Stimulated activated naive B cell treated with anti-CD40 and anti-IgM and Interleukin-4, amounts not matched to agents 10 μg/mL and 1 μg/mL and 100 μg/mL, for 72 hours (primary cell): Measurements from ENCODE around the gene CCBE1.

Experiments
- ATAC-seq, 2 donors: fragments of 150-1000 bp; cut with Tn5 transposase; replicated peaks; 2 replicates each; pipeline ENCODE4 v1.10.0; 2021; ENCODE audit warnings: moderate library complexity in 1 of 2
- DNase-seq: peaks from one replicate; pipeline ENCODE4 v3.0.0; 2021
- H3K27ac Mint-ChIP-seq: one replicate; pipeline ENCODE4 v1.8.0; 2022; ENCODE audit warnings: mild to moderate bottlenecking, mixed read lengths
- H3K27me3 Mint-ChIP-seq, 2 donors: one replicate each; pipeline ENCODE4 v1.8.0; 2022; ENCODE audit warnings: mixed read lengths in 2 of 2
- H3K36me3 Mint-ChIP-seq, 2 donors: one replicate each; pipeline ENCODE4 v1.8.0; 2022; ENCODE audit warnings: mixed read lengths in 2 of 2, mild to moderate bottlenecking in 1 of 2
- H3K4me1 Mint-ChIP-seq, 2 donors: one replicate each; pipeline ENCODE4 v1.8.0; 2022; ENCODE audit warnings: mixed read lengths in 2 of 2, mild to moderate bottlenecking in 1 of 2
- H3K4me3 Mint-ChIP-seq, 2 donors: one replicate each; pipeline ENCODE4 v1.8.0; 2022; ENCODE audit warnings: mild to moderate bottlenecking in 2 of 2, mixed read lengths in 2 of 2, moderate library complexity in 1 of 2
- H3K9me3 Mint-ChIP-seq, 2 donors: one replicate each; pipeline ENCODE4 v1.8.0; 2022; ENCODE audit warnings: mixed read lengths in 2 of 2, mild to moderate bottlenecking in 1 of 2

Gene CCBE1

DNA sequence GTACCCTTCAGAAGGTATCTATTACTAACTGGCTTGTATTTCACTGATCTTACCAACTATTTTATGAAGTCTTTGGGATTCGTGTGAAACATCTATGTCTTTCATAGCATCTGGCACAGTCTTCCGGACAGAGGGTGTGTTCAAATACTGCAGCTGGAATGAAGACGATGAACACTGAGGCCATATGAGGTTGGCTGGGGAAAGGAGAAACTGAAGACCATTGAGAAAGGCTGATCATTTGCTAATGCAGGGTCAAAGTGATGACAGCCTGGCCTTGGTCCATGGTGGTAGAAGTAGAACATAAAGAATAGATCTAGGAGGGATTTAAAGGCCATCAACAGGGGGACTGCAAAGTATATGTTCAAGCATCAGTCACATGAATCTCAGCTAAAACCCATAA, 132.7 kb downstream of the CCBE1 start:
- Mint-ChIP-seq H3K4me3 (no peak overlapping the region), H3K27ac (no peak overlapping the region), H3K27me3 (peaks cover 0 to 4% of the 10 kb centered on the region in 2 donors), H3K9me3 (no peaks in the 10 kb centered on the region), H3K4me1 (peaks cover 0 to 3% of the 10 kb centered on the region in 2 donors), H3K36me3 (no peaks in the 10 kb centered on the region)
- DNase-seq, result no peak
- ATAC-seq, result no peak

DNA sequence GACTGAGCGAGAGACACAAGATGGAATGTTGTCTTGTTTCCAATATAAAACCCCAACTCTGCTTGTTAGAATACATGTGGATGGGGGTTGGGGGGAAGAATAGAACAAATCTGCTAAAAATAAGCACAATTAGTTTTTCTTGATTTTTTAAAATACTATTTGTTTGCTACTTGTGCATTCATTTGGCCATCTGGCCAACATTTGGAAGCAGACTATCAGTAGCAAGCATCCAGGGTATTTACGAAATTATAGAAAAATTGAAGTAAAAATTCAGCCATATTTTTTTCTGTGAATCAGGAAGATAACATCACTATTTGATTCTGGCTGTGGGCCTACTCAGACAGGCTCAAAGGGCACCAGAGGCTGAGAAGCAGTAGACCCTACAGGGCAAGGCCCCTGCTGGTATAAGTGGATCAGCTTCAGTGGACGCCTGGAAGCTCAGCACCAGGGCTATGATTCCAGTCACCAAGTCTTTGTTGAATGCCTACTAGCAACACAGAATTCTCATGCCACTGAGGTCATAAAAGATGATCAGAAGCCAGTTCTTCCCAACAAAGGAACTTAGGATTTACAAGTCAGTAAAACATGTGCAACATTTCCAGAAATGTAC, 133.9 kb downstream of the CCBE1 start:
- Mint-ChIP-seq H3K27ac (no peak overlapping the region), H3K27me3 (peaks cover 0 to 13% of the 10 kb centered on the region in 2 donors), H3K9me3 (peaks cover 0 to 3% of the 10 kb centered on the region in 2 donors), H3K4me3 (no peak overlapping the region), H3K4me1 (no peaks in the 10 kb centered on the region), H3K36me3 (no peaks in the 10 kb centered on the region)
- DNase-seq (no peak), ATAC-seq (no peak)

GRCh38 chr18:59562751-59563150, 134.5 kb downstream of the CCBE1 start:
- Mint-ChIP-seq H3K27ac (no peak overlapping the region), H3K36me3 (no peaks in the 10 kb centered on the region), H3K4me3 (no peak overlapping the region), H3K27me3 (peaks cover 0 to 14% of the 10 kb centered on the region in 2 donors), H3K9me3 (peaks cover 3 to 5% of the 10 kb centered on the region in 2 donors), H3K4me1 (no peaks in the 10 kb centered on the region)
- DNase-seq (no peak), ATAC-seq (no peak)

DNA sequence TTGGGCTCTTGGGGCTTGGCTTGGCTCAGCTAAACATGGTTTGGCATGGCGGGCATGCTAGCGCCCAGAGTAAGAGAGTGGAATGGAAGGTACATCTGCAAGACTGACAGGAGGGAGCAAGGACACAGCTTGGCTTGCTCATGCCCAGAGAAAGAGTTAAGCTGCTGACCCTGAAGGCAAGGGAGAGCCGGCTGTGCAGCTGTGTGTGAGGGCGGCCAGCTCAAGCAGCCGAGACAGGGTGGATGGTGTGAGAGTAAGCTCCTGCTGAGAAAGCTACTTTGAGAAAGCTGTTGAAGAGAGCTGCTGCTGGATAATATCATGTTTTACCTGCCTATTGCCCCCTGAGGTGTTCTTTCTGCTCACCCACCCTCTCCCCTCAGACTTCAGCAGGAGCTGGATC, 135.6 kb downstream of the CCBE1 start:
- ATAC-seq (no peak), DNase-seq (no peak)
- no peaks in the 10 kb centered on the region for H3K4me1 Mint-ChIP-seq
- H3K9me3 Mint-ChIP-seq, result peaks cover 5 to 8% of the 10 kb centered on the region in 2 donors
- no peak overlapping the region for H3K27ac Mint-ChIP-seq
- H3K36me3 Mint-ChIP-seq, result no peaks in the 10 kb centered on the region
- H3K27me3 Mint-ChIP-seq, result peaks cover 0 to 14% of the 10 kb centered on the region in 2 donors
- H3K4me3 Mint-ChIP-seq, result no peak overlapping the region

DNA sequence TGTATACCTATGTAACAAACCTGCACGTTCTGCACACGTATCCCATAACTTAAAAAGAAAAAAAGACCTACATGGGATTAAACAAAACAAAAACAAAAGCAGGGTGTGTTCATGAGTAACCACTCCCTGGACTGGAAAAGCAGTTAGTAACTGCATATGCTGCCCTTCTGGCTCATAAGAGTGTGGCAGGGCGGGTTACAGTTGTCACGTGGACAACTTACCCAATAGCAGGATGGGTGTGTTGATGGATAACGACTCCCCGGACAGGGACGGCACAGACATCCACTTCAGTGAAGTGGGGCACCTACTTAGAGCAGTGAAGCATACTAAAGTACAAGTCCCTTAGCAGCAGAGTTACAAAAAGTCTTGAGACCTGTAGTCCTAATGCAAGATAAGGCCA, 136.7 kb downstream of the CCBE1 start:
- Mint-ChIP-seq H3K36me3 (no peaks in the 10 kb centered on the region), H3K27ac (no peak overlapping the region), H3K4me1 (no peaks in the 10 kb centered on the region), H3K27me3 (peaks cover 0 to 14% of the 10 kb centered on the region in 2 donors), H3K9me3 (peaks cover 5 to 8% of the 10 kb centered on the region in 2 donors), H3K4me3 (no peak overlapping the region)
- DNase-seq, result no peak
- ATAC-seq, result no peak

DNA sequence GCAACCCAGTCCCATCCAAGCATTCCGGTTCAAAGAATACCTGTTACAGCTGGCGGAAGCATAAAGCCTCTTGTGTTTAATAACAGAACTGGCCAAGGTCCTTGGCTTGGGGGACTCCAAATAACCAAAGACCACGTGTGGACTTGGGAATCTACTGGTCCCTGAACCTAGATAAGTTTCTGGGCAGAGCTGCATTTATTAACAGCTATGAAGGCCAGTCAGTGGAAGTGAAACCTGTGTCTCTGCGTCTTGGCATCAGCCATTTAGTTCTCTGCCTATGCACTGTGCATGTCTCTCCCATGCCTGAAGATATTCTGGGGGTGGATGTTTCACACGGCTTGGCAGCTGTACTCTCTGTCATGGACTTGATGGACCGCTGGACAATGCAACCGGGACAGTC, 137.7 kb downstream of the CCBE1 start:
- DNase-seq (no peak), ATAC-seq (no peak)
- Mint-ChIP-seq H3K27ac (no peak overlapping the region), H3K4me3 (no peak overlapping the region), H3K9me3 (peaks cover 5 to 8% of the 10 kb centered on the region in 2 donors), H3K27me3 (peaks cover 0 to 14% of the 10 kb centered on the region in 2 donors), H3K36me3 (no peaks in the 10 kb centered on the region), H3K4me1 (no peaks in the 10 kb centered on the region)

- Mint-ChIP-seq H3K27ac (no peak overlapping the region), H3K4me3 (no peak overlapping the region), H3K27me3 (peaks cover 0 to 10% of the 10 kb centered on the region in 2 donors), H3K9me3 (peaks cover 5 to 8% of the 10 kb centered on the region in 2 donors), H3K4me1 (no peaks in the 10 kb centered on the region), H3K36me3 (no peaks in the 10 kb centered on the region)
- DNase-seq, result no peak
- no peak for ATAC-seq
Measured at GRCh38 chr18:59555995-59556659, 141.1 kb downstream of the CCBE1 start.

DNA sequence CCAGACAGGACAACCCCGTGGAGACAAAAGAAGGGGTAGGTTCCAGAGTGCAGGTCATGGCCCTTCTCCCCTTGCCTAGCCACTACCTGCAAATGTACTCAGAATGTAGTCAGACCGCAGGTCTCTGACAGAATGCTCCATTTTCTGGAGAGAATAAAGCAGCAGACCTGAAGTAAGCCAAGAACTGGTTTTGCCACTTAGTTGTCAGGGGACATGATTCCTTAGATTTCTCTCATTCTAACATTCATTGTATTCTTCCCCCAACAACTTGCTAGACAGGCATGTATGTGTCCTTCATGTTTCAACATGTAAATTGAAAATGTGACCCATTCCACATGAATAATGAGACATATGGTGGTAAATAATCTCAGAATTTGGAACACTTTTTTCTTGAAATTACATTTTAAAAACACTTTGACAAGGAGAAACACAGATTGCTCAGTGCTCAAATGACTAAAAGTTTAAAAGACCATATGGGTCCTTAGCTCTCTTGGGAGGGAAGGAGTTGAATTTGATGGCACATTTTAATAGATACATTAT, 142.4 kb downstream of the CCBE1 start:
- no peak for DNase-seq
- no peaks in the 10 kb centered on the region for H3K36me3 Mint-ChIP-seq
- H3K4me1 Mint-ChIP-seq, result no peaks in the 10 kb centered on the region
- H3K27ac Mint-ChIP-seq, result no peak overlapping the region
- H3K9me3 Mint-ChIP-seq, result peaks cover 5 to 8% of the 10 kb centered on the region in 2 donors
- no peak overlapping the region for H3K4me3 Mint-ChIP-seq
- peaks cover 0 to 10% of the 10 kb centered on the region in 2 donors for H3K27me3 Mint-ChIP-seq
- ATAC-seq, result no peak

DNA sequence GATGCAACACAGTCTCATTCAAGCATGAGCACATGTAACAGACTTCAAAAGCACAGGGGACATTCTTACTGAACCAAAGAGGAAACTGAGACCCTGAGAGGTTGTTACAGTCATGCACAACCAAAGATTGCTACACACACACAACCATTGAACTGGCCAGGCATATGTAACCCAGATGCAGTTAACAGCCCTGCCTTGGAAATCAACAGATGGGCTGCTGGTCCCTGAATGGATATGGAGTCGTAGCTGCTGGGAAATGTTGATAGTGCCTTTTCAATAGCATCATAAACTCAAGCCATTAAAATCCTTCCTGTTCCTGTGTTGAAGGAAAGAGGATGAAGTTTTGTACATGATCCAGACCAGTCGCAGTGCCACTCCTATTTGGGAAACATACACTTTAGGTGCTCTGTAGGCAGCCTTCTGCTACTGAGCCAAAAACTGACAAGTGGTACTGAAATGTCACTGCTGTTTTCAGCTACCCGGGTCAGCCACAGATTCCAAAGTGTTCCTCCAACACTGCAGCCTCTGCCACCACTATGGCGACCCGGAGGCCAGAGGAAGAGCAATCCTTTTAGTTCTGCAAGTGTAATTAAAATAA, 143.9 kb downstream of the CCBE1 start:
- Mint-ChIP-seq H3K36me3 (no peaks in the 10 kb centered on the region), H3K27ac (no peak overlapping the region), H3K9me3 (peaks cover 5 to 6% of the 10 kb centered on the region in 2 donors), H3K4me3 (no peak overlapping the region), H3K27me3 (peaks cover 0 to 2% of the 10 kb centered on the region in 2 donors), H3K4me1 (no peaks in the 10 kb centered on the region)
- ATAC-seq (no peak), DNase-seq (no peak)

- Mint-ChIP-seq H3K4me3 (no peak overlapping the region), H3K9me3 (peaks cover 0 to under 1% of the 10 kb centered on the region in 2 donors)
- ATAC-seq, result no peak
Measured at GRCh38 chr18:59551902-59552635, 145.2 kb downstream of the CCBE1 start.

GRCh38 chr18:59550174-59550516, 147.1 kb downstream of the CCBE1 start:
- H3K27me3 Mint-ChIP-seq, result peaks cover 0 to 12% of the 10 kb centered on the region in 2 donors
- DNase-seq, result no peak
- H3K36me3 Mint-ChIP-seq, result no peaks in the 10 kb centered on the region
- no peaks in the 10 kb centered on the region for H3K4me1 Mint-ChIP-seq
- peaks cover 2 to 12% of the 10 kb centered on the region in 2 donors for H3K9me3 Mint-ChIP-seq
- no peak for ATAC-seq
- no peak overlapping the region for H3K4me3 Mint-ChIP-seq
- H3K27ac Mint-ChIP-seq, result no peak overlapping the region

More at GRCh38 chr18:59551902-59552635, 145.2 kb downstream of the CCBE1 start:
- Mint-ChIP-seq H3K4me1 (no peaks in the 10 kb centered on the region), H3K36me3 (no peaks in the 10 kb centered on the region), H3K27me3 (peaks cover 0 to 11% of the 10 kb centered on the region in 2 donors), H3K27ac (no peak overlapping the region)
- DNase-seq, result no peak

- ATAC-seq (no peak), DNase-seq (no peak)
- H3K4me3 Mint-ChIP-seq, result no peak overlapping the region
- H3K27ac Mint-ChIP-seq, result no peak overlapping the region
- H3K27me3 Mint-ChIP-seq, result peaks cover 0 to 12% of the 10 kb centered on the region in 2 donors
- H3K9me3 Mint-ChIP-seq, result peaks cover 2 to 12% of the 10 kb centered on the region in 2 donors
- no peaks in the 10 kb centered on the region for H3K36me3 Mint-ChIP-seq
- H3K4me1 Mint-ChIP-seq, result no peaks in the 10 kb centered on the region
Measured at GRCh38 chr18:59549503-59550173, 147.6 kb downstream of the CCBE1 start.

- Mint-ChIP-seq H3K27ac (no peak overlapping the region), H3K27me3 (peaks cover 0 to 12% of the 10 kb centered on the region in 2 donors), H3K36me3 (no peaks in the 10 kb centered on the region), H3K4me1 (no peaks in the 10 kb centered on the region), H3K4me3 (no peak overlapping the region), H3K9me3 (peaks cover 2 to 12% of the 10 kb centered on the region in 2 donors)
- DNase-seq (no peak), ATAC-seq (no peak)
Measured at GRCh38 chr18:59547581-59548182, 149.5 kb downstream of the CCBE1 start.
